Activated naive CD4-positive, alpha-beta T cell treated with anti-CD3 and anti-CD28 coated beads, Interleukin-2, amount 50 U/mL, for 72 hours (primary cell): ENCODE data around the gene JKAMP. TPM values are rescaled to one million over a fixed set of nuclear protein-coding genes. Genes with fewer than 3 reads are reported as not detected.
"Not testable (repeated sequence)": the region's sequence is repeated elsewhere in the genome, so short reads cannot be mapped to it uniquely, and the experiment has no call there.

Experiments used
- ATAC-seq, 2 donors: fragments of 150-1000 bp; cut with Tn5 transposase; 2 replicates each; pipeline ENCODE4 v1.10.0; 2021; ENCODE audit warnings: mild to moderate bottlenecking in 2 of 2, moderate library complexity in 2 of 2
- DNase-seq, 2 donors: peaks; one replicate each; pipeline ENCODE4 v3.0.0; 2021 to 2022; ENCODE audit warnings: low spot score in 2 of 2
- H3K27ac Mint-ChIP-seq, 2 donors: one replicate each; pipeline ENCODE4 v1.8.0; 2022; ENCODE audit warnings: mild to moderate bottlenecking in 2 of 2, mixed read lengths in 2 of 2
- H3K36me3 Mint-ChIP-seq, 2 donors: one replicate each; pipeline ENCODE4 v1.8.0; 2022; ENCODE audit warnings: mixed read lengths in 2 of 2
- H3K9me3 Mint-ChIP-seq, 2 donors: one replicate each; pipeline ENCODE4 v1.8.0; 2022; ENCODE audit warnings: mixed read lengths in 2 of 2
- total RNA-seq, 2 donors: library from RNA; stranded (reverse); gene quantifications; one replicate each; pipeline ENCODE4 v1.2.3, GENCODE V29; 2022

The JKAMP gene
- 10 to 100 TPM; 23.5 to 25.0 TPM for total RNA-seq

GRCh38 chr14:59483819-59484638 is at the start of gene JKAMP, which contains the start of gene L3HYPDH:
TSS of gene JKAMP (plus strand) at chr14:59484517. CDS start at chr14:59484590, 73 bp downstream.
TSS of gene L3HYPDH (minus strand) at chr14:59484408. CDS start at chr14:59484316, 92 bp downstream.
- peak; percentile 94 to 96 for DNase-seq
- Mint-ChIP-seq H3K9me3 (no peaks in the 10 kb centered on the region), H3K27ac (peak within 1 kb of the TSS; percentile 90 to 92), H3K36me3 (peaks cover 18 to 30% of the 10 kb centered on the region in 2 donors)
- ATAC-seq: peak; percentile 95 to 98

- Mint-ChIP-seq H3K36me3 (no peaks in the 10 kb centered on the region), H3K9me3 (no peaks in the 10 kb centered on the region), H3K27ac (no peak overlapping the region)
- no peak for DNase-seq
- no peak for ATAC-seq
These were observed 49.2 kb upstream of the JKAMP start for GRCh38 chr14:59435101-59435500.

- Mint-ChIP-seq H3K9me3 (no peaks in the 10 kb centered on the region), H3K36me3 (no peaks in the 10 kb centered on the region), H3K27ac (no peak overlapping the region)
- no peak for ATAC-seq
- DNase-seq: no peak
These were observed 48.3 kb upstream of the JKAMP start for GRCh38 chr14:59435987-59436386.

GRCh38 chr14:59438195-59438647 is 46.1 kb upstream of the JKAMP start:
- Mint-ChIP-seq H3K9me3 (no peaks in the 10 kb centered on the region), H3K36me3 (no peaks in the 10 kb centered on the region), H3K27ac (no peak overlapping the region)
- no peak for ATAC-seq
- no peak for DNase-seq

- no peak overlapping the region for H3K27ac Mint-ChIP-seq
- ATAC-seq (no peak), DNase-seq (no peak)
- no peaks in the 10 kb centered on the region for H3K9me3 Mint-ChIP-seq
- H3K36me3 Mint-ChIP-seq: no peaks in the 10 kb centered on the region
These were observed 44.9 kb upstream of the JKAMP start for GRCh38 chr14:59439256-59439965.

- H3K9me3 Mint-ChIP-seq, H3K36me3 Mint-ChIP-seq, DNase-seq, ATAC-seq, H3K27ac Mint-ChIP-seq: not testable (repeated sequence)
These were observed 35.6 kb upstream of the JKAMP start for GRCh38 chr14:59448673-59449072.

GRCh38 chr14:59450716-59451115 is 33.6 kb upstream of the JKAMP start:
- no peak for DNase-seq
- Mint-ChIP-seq H3K27ac (peak overlapping the region in 1 of 2 donors; percentile 11), H3K9me3 (no peaks in the 10 kb centered on the region), H3K36me3 (peaks cover 9 to 20% of the 10 kb centered on the region in 2 donors)
- no peak for ATAC-seq

- DNase-seq: no peak
- Mint-ChIP-seq H3K27ac (no peak overlapping the region), H3K36me3 (peaks cover 19 to 25% of the 10 kb centered on the region in 2 donors), H3K9me3 (no peaks in the 10 kb centered on the region)
- ATAC-seq: no peak
These were observed 32.5 kb upstream of the JKAMP start for GRCh38 chr14:59451849-59452248.

GRCh38 chr14:59454139-59454538 is 30.2 kb upstream of the JKAMP start:
- no peak for DNase-seq
- peak in 1 of 2 donors; percentile 66 for ATAC-seq
- Mint-ChIP-seq H3K27ac (no peak overlapping the region), H3K9me3 (no peaks in the 10 kb centered on the region), H3K36me3 (peaks cover 32 to 40% of the 10 kb centered on the region in 2 donors)

GRCh38 chr14:59455411-59455810 is 28.9 kb upstream of the JKAMP start:
- Mint-ChIP-seq H3K27ac (no peak overlapping the region), H3K9me3 (no peaks in the 10 kb centered on the region), H3K36me3 (peaks cover 32 to 50% of the 10 kb centered on the region in 2 donors)
- no peak for ATAC-seq
- no peak for DNase-seq

- Mint-ChIP-seq H3K36me3 (peaks cover 32 to 46% of the 10 kb centered on the region in 2 donors), H3K27ac (no peak overlapping the region), H3K9me3 (no peaks in the 10 kb centered on the region)
- no peak for DNase-seq
- no peak for ATAC-seq
These were observed 25.8 kb upstream of the JKAMP start for GRCh38 chr14:59458486-59458885.

GRCh38 chr14:59460378-59460777 is 23.9 kb upstream of the JKAMP start:
- H3K27ac Mint-ChIP-seq: no peak overlapping the region
- H3K36me3 Mint-ChIP-seq: peaks cover 25 to 33% of the 10 kb centered on the region in 2 donors
- no peak for ATAC-seq
- H3K9me3 Mint-ChIP-seq: no peaks in the 10 kb centered on the region
- DNase-seq: no peak

GRCh38 chr14:59461891-59462290 is 22.4 kb upstream of the JKAMP start:
- Mint-ChIP-seq H3K9me3 (no peaks in the 10 kb centered on the region), H3K36me3 (peaks cover 13 to 25% of the 10 kb centered on the region in 2 donors), H3K27ac (no peak overlapping the region)
- no peak for ATAC-seq
- DNase-seq: no peak

- DNase-seq (peak; percentile 40 to 57), ATAC-seq (peak; percentile 37 to 49)
- Mint-ChIP-seq H3K36me3 (peaks cover 0 to 11% of the 10 kb centered on the region in 2 donors), H3K27ac (peak overlapping the region in 1 of 2 donors; percentile 56), H3K9me3 (no peaks in the 10 kb centered on the region)
These were observed 20.4 kb upstream of the JKAMP start for GRCh38 chr14:59463787-59464485.

- Mint-ChIP-seq H3K9me3 (no peaks in the 10 kb centered on the region), H3K36me3 (peaks cover 0 to 4% of the 10 kb centered on the region in 2 donors), H3K27ac (peak overlapping the region in 1 of 2 donors; percentile 56)
- ATAC-seq: peak; percentile 81 to 83
- DNase-seq: peak; percentile 41 to 70
These were observed 19.6 kb upstream of the JKAMP start for GRCh38 chr14:59464486-59465315.
